HepG2 (cell line): ENCODE results near the gene RAB3D. TPM values are rescaled to one million over a fixed set of nuclear protein-coding genes. Genes with fewer than 3 reads are reported as not detected.

ENCODE experiments used
- ARID4A ChIP-seq: sonication (generic); formaldehyde crosslinking; IDR thresholded peaks from 2 replicates; pipeline ENCODE4 v1.5.0; 2020; ENCODE audit warnings: mild to moderate bottlenecking, missing genetic modification reagents, borderline replicate concordance
- ATF7-NPFF ChIP-seq: sonication (generic); formaldehyde crosslinking; IDR thresholded peaks from 2 replicates; pipeline ENCODE4 v1.8.1; 2023; ENCODE audit warnings: mild to moderate bottlenecking, low read depth, missing genetic modification reagents, moderate library complexity
- GABPB1 ChIP-seq: IDR thresholded peaks from 2 replicates; pipeline ENCODE4 v1.6.1; 2016; ENCODE audit warnings: mild to moderate bottlenecking, missing genetic modification reagents, moderate library complexity, missing compliant biosample characterization
- GPN1 ChIP-seq: sonication (generic); formaldehyde crosslinking; IDR thresholded peaks from 2 replicates; pipeline ENCODE4 v1.5.1; 2020; ENCODE audit warnings: missing genetic modification reagents, borderline replicate concordance
- KDM2A ChIP-seq: sonication (generic); formaldehyde crosslinking; IDR thresholded peaks from 2 replicates; pipeline ENCODE4 v1.4.0; 2020; ENCODE audit warnings: low read depth, missing genetic modification reagents, borderline replicate concordance
- MIER2 ChIP-seq: IDR thresholded peaks from 2 replicates; pipeline ENCODE4 v1.6.1; 2016; ENCODE audit warnings: missing biosample characterization, missing genetic modification reagents
- MIXL1 ChIP-seq: IDR thresholded peaks from 2 replicates; pipeline ENCODE4 v1.6.1; 2016
- MNT ChIP-seq: fragments of 450-650 bp; IDR thresholded peaks from 2 replicates; pipeline ENCODE4 v1.6.1; 2016
- NFRKB ChIP-seq: fragments of 450-650 bp; IDR thresholded peaks from 2 replicates; pipeline ENCODE4 v1.6.1; 2017
- SAP130 ChIP-seq: IDR thresholded peaks from 2 replicates; pipeline ENCODE4 v1.6.1; 2016; ENCODE audit warnings: low read depth
- ZNF354B ChIP-seq: sonication (generic); formaldehyde crosslinking; IDR thresholded peaks from 2 replicates; pipeline ENCODE4 v1.8.0; 2022; ENCODE audit warnings: mild to moderate bottlenecking, missing genetic modification reagents
- ZNF367 ChIP-seq: sonication (generic); formaldehyde crosslinking; IDR thresholded peaks from 2 replicates; pipeline ENCODE4 v1.4.0; 2020; ENCODE audit warnings: missing genetic modification reagents, borderline replicate concordance
- ZNF547 ChIP-seq: sonication (generic); formaldehyde crosslinking; IDR thresholded peaks from 2 replicates; pipeline ENCODE4 v1.5.1; 2020; ENCODE audit warnings: mild to moderate bottlenecking, missing genetic modification reagents
- ZNF549 ChIP-seq: sonication (generic); formaldehyde crosslinking; IDR thresholded peaks from 2 replicates; pipeline ENCODE4 v1.5.0; 2020; ENCODE audit warnings: missing genetic modification reagents
- polyA plus RNA-seq, 8 experiments: library from polyadenylated mRNA; depleted of rRNA in 3 of 8; stranded (reverse) in 7 of 8; unstranded in 1 of 8; fragments of >200 nt; fragmentation: Illumina TruSeq in 4 of 8; extraction: Trizol in 4 of 8; gene quantifications; 2 replicates each; pipeline versions ENCODE4 v1.2.1 to v1.2.3, GENCODE V29; 2011 to 2016; ENCODE audit warnings: low read depth in 4 of 8, missing spikeins in 1 of 8, mixed read lengths in 1 of 8; ENCODE audit not compliant: insufficient read depth in 1 of 8
- total RNA-seq, 5 experiments: library from RNA; depleted of rRNA; stranded (reverse); fragments of >200 nt; fragmentation: Illumina TruSeq; extraction: Trizol; gene quantifications; 2 replicates each; pipeline ENCODE4 v1.2.3, GENCODE V29; 2016; ENCODE audit warnings: low read depth in 1 of 5
- TF ChIP-seq, protein P1 (sequence below): sonication (generic); formaldehyde crosslinking; IDR thresholded peaks from 2 replicates; pipeline ENCODE4 v1.4.0; 2020; ENCODE audit warnings: mild to moderate bottlenecking, missing genetic modification reagents
- TF ChIP-seq, protein P2 (sequence below): sonication (generic); formaldehyde crosslinking; IDR thresholded peaks from 2 replicates; pipeline ENCODE4 v1.4.0; 2020; ENCODE audit warnings: missing genetic modification reagents
- TF ChIP-seq, protein P3 (sequence below): IDR thresholded peaks from 2 replicates; pipeline ENCODE4 v1.6.1; 2016; ENCODE audit warnings: low read depth
- TF ChIP-seq, protein P4 (sequence below): sonication (generic); formaldehyde crosslinking; IDR thresholded peaks from 2 replicates; pipeline ENCODE4 v1.8.1; 2023; ENCODE audit warnings: mild to moderate bottlenecking, moderate library complexity, missing genetic modification reagents

The RAB3D gene
- total and polyA plus RNA-seq, 2 of the 13 experiments (the other 11 are each of a cell fraction or from before 2014, with no cell fraction given): 2.0 to 16.1 TPM

DNA sequence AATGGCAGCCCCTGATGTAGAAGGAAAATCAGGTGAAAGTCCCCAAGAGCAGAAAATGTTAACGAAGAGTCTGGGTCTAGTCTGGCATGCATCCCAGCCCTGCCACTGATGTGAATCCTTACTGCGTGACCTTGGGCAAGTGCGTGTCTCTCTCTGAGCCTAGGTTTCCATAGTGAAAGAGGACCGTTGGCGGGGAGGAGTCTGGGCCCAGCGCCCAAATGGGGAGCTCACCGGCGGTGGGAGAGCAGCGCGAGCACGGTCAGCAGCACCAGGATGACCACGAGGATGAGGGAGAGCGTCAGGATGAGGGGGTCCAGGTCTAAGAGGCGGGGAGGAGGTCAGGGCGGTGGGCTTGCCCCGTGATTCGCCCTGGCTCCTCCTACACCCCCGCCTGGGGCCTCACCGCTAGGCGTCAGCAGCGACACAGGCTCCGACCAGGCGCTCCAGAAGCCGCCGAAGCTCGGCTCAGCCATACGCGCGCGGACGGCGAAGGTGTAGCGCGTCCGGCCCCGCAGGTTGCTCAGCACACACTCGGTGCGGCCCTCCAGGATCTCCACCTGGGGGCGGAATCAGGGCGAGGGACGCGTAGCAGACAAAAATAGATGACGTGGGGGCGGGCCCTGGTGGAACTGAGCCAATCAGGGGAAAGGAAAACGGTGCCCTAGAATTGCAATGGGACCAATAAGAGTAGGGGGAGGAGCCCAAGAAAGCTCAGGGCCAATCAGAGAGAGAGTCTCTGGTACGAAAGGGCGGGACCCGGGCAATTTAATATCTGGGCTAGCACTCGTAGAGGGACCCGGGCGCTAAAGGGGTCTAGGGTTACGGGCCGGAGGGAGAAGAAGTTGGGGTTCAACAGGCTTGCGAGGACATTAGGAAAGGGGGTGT, 41.4 kb upstream of the RAB3D start (continued):
- TF ChIP-seq ZNF367: no peak
- peak; percentile 83 for TF ChIP-seq GABPB1
- TF ChIP-seq, protein P1, sequence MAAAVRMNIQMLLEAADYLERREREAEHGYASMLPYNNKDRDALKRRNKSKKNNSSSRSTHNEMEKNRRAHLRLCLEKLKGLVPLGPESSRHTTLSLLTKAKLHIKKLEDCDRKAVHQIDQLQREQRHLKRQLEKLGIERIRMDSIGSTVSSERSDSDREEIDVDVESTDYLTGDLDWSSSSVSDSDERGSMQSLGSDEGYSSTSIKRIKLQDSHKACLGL: 0 out of 2 replicates have a peak, but pooled peaks have one; percentile 8
- peak; percentile 96 for TF ChIP-seq KDM2A (CRISPR knock-in tag)
- TF ChIP-seq MNT: no peak
- TF ChIP-seq SAP130 (CRISPR knock-in tag): peak; percentile 90
- peak; percentile 20; the same call in 1 of the 2 replicates for TF ChIP-seq MIER2
- no peak; the same call in 1 of the 2 replicates for TF ChIP-seq ATF7-NPFF (CRISPR knock-in tag)
- no peak for TF ChIP-seq GPN1 (CRISPR knock-in tag)
- no peak for TF ChIP-seq ZNF354B (CRISPR knock-in tag)
- TF ChIP-seq, protein P2, sequence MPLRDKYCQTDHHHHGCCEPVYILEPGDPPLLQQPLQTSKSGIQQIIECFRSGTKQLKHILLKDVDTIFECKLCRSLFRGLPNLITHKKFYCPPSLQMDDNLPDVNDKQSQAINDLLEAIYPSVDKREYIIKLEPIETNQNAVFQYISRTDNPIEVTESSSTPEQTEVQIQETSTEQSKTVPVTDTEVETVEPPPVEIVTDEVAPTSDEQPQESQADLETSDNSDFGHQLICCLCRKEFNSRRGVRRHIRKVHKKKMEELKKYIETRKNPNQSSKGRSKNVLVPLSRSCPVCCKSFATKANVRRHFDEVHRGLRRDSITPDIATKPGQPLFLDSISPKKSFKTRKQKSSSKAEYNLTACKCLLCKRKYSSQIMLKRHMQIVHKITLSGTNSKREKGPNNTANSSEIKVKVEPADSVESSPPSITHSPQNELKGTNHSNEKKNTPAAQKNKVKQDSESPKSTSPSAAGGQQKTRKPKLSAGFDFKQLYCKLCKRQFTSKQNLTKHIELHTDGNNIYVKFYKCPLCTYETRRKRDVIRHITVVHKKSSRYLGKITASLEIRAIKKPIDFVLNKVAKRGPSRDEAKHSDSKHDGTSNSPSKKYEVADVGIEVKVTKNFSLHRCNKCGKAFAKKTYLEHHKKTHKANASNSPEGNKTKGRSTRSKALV: no peak
- TF ChIP-seq ZNF549 (CRISPR knock-in tag): no peak
- TF ChIP-seq ARID4A (CRISPR knock-in tag): peak; percentile 83
- TF ChIP-seq, protein P3, sequence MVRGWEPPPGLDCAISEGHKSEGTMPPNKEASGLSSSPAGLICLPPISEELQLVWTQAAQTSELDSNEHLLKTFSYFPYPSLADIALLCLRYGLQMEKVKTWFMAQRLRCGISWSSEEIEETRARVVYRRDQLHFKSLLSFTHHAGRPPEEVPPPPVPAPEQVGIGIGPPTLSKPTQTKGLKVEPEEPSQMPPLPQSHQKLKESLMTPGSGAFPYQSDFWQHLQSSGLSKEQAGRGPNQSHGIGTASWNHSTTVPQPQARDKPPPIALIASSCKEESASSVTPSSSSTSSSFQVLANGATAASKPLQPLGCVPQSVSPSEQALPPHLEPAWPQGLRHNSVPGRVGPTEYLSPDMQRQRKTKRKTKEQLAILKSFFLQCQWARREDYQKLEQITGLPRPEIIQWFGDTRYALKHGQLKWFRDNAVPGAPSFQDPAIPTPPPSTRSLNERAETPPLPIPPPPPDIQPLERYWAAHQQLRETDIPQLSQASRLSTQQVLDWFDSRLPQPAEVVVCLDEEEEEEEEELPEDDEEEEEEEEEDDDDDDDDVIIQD (CRISPR knock-in tag): 0 out of 2 replicates have a peak, but pooled peaks have one; percentile 40
- TF ChIP-seq ZNF547 (CRISPR knock-in tag): peak; percentile 63; the same call in 1 of the 2 replicates
- TF ChIP-seq, protein P4, sequence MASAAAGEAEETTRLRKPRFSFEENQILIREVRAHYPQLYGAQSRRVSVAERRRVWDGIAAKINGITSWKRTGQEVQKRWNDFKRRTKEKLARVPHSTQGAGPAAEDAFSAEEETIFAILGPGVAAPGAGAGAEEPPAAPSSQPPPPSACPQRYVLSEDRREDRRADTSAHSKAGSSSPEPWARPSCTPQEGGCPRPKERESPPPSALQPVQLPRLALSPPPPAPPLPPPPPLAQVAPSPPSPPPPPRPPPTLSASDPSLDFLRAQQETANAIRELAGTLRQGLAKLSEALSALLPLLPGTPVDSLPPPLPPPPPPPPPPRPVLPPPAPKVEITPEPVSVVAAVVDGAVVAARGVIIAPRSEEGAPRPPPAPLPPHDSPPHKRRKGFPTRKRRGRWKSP (CRISPR knock-in tag): peak; percentile 72
- TF ChIP-seq NFRKB: no peak
- TF ChIP-seq MIXL1 (CRISPR knock-in tag): peak; percentile 59; the same call in 1 of the 2 replicates
